Esophagus squamous epithelium (tissue), 5 donors: ENCODE data around the gene LEUTX. TPM values are rescaled to one million over a fixed set of nuclear protein-coding genes. Genes with fewer than 3 reads are reported as not detected.

ENCODE experiments used
- DNase-seq: peaks from one replicate; lab custom pipeline; 2025; lab: John Stamatoyannopoulos, UW
- H3K27ac ChIP-seq, 4 donors: fragments of 200-600 bp; sonication (generic); one replicate each; pipeline ENCODE4 v1.5.1; 2016 to 2019; ENCODE audit warnings: mild to moderate bottlenecking in 1 of 4
- H3K27me3 ChIP-seq, 4 donors: fragments of 200-600 bp; sonication (generic); 1 replicate in 3 of 4; 2 replicates in 1 of 4; pipeline versions ENCODE4 v1.5.1 to v1.6.0; 2017 to 2021; ENCODE audit warnings: antibody characterized with exemption in 1 of 4
- H3K36me3 ChIP-seq, 3 donors: fragments of 200-600 bp; sonication (generic); one replicate each; pipeline ENCODE4 v1.5.1; 2016 to 2019
- H3K4me1 ChIP-seq, 3 donors: fragments of 200-600 bp; sonication (generic); one replicate each; pipeline ENCODE4 v1.5.1; 2017 to 2019
- H3K4me3 ChIP-seq, 4 donors: fragments of 200-600 bp; sonication (generic); 1 replicate in 3 of 4; 2 replicates in 1 of 4; pipeline ENCODE4 v1.5.1; 2016 to 2019; ENCODE audit warnings: mild to moderate bottlenecking in 2 of 4, moderate library complexity in 1 of 4
- H3K9me3 ChIP-seq, 3 donors: fragments of 200-600 bp; sonication (generic); one replicate each; pipeline ENCODE4 v1.5.1; 2016 to 2019
- CTCF ChIP-seq, 6 experiments: fragments of 450-650 bp in 4 of 6; fragments of 200-600 bp in 2 of 6; sonication (generic) in 2 of 6; IDR thresholded peaks; one replicate each; pipeline ENCODE4 v1.5.1; 2016 to 2019; ENCODE audit warnings: antibody characterized with exemption in 6 of 6, mild to moderate bottlenecking in 4 of 6, moderate library complexity in 4 of 6
- POLR2A ChIP-seq, 4 donors: fragments of 450-650 bp; IDR thresholded peaks; one replicate each; pipeline ENCODE4 v1.6.1; 2017; ENCODE audit warnings: antibody characterized with exemption in 4 of 4, mild to moderate bottlenecking in 4 of 4, moderate library complexity in 3 of 4
- WGBS, 2 donors: methylation state at CpG; one replicate each; pipeline ENCODE4 v1.1.5; 2018; 5-methylcytosine and 5-hydroxymethylcytosine counted together
- intact Hi-C: fragments of 100-400 bp; cut with DNase I; formaldehyde crosslinking; loops from one replicate; pipeline ENCODE4 v1.15.0; 2022
- total RNA-seq, 4 donors: library from RNA; depleted of rRNA; stranded (reverse); fragments of >200 nt; gene quantifications; one replicate each; pipeline ENCODE4 v1.1.0, GENCODE V29; 2016
- donor health status: DM: yes; HTN: yes; CAD: no.

The LEUTX gene
- total RNA-seq, 4 donors from 2014 or later, result not detected

- H3K36me3 ChIP-seq, result no peaks in the 10 kb centered on the region
- no peaks in the 10 kb centered on the region for H3K9me3 ChIP-seq
- TF ChIP-seq POLR2A (IDR thresholded peaks at IDR 0.05), result no peak
- no peak for TF ChIP-seq CTCF (IDR thresholded peaks at IDR 0.05)
- H3K27me3 ChIP-seq, result peaks cover 0 to 14% (median 0%) of the 10 kb centered on the region in 4 donors
- no peak for DNase-seq
- no peaks in the 10 kb centered on the region for H3K4me1 ChIP-seq
- intact Hi-C loops, result no loop called here
- H3K27ac ChIP-seq, result no peak overlapping the region
- WGBS, 2 donors, result 48% methylated on average over 3 of the region's 3 CpGs
- H3K4me3 ChIP-seq, result no peak overlapping the region
Measured at GRCh38 chr19:39745643-39746042, 33.0 kb upstream of the LEUTX start.

- H3K36me3 ChIP-seq, result no peaks in the 10 kb centered on the region
- H3K9me3 ChIP-seq, result no peaks in the 10 kb centered on the region
- H3K27me3 ChIP-seq, result peaks cover 0 to 24% (median 0%) of the 10 kb centered on the region in 4 donors
- WGBS, 2 donors, result 39 to 56% methylated on average over 2 to 3 of the region's 4 CpGs
- intact Hi-C loops, result no loop called here
- DNase-seq, result no peak
- TF ChIP-seq POLR2A (IDR thresholded peaks at IDR 0.05) (no peak), CTCF (IDR thresholded peaks at IDR 0.05) (no peak)
- no peaks in the 10 kb centered on the region for H3K4me1 ChIP-seq
- no peak overlapping the region for H3K27ac ChIP-seq
- no peak overlapping the region for H3K4me3 ChIP-seq
Measured at GRCh38 chr19:39746836-39747529, 31.7 kb upstream of the LEUTX start.

- H3K4me1 ChIP-seq, result no peaks in the 10 kb centered on the region
- TF ChIP-seq POLR2A (IDR thresholded peaks at IDR 0.05) (no peak), CTCF (IDR thresholded peaks at IDR 0.05) (no peak)
- H3K27me3 ChIP-seq, result peaks cover 0 to 25% (median 0%) of the 10 kb centered on the region in 4 donors
- H3K9me3 ChIP-seq, result no peaks in the 10 kb centered on the region
- no peak overlapping the region for H3K27ac ChIP-seq
- WGBS, 2 donors, result 73 to 80% methylated on average over 5 of the region's 5 CpGs
- H3K4me3 ChIP-seq, result no peak overlapping the region
- H3K36me3 ChIP-seq, result no peaks in the 10 kb centered on the region
- intact Hi-C loops, result no loop called here
- DNase-seq, result no peak
Measured at GRCh38 chr19:39749981-39750380, 28.7 kb upstream of the LEUTX start.

- Histone ChIP-seq H3K27ac (no peak overlapping the region), H3K4me1 (no peaks in the 10 kb centered on the region), H3K36me3 (no peaks in the 10 kb centered on the region), H3K9me3 (no peaks in the 10 kb centered on the region), H3K27me3 (peaks cover 0 to 32% (median 0%) of the 10 kb centered on the region in 4 donors), H3K4me3 (no peak overlapping the region)
- no peak for DNase-seq
- intact Hi-C loops, result no loop called here
- no peak for TF ChIP-seq CTCF (IDR thresholded peaks at IDR 0.05)
- no peak for TF ChIP-seq POLR2A (IDR thresholded peaks at IDR 0.05)
Measured at GRCh38 chr19:39752390-39752789, 26.3 kb upstream of the LEUTX start.

- Histone ChIP-seq H3K4me3 (no peak overlapping the region), H3K27ac (no peak overlapping the region), H3K27me3 (peaks cover 0 to 36% (median 0%) of the 10 kb centered on the region in 4 donors), H3K9me3 (no peaks in the 10 kb centered on the region), H3K4me1 (no peaks in the 10 kb centered on the region), H3K36me3 (no peaks in the 10 kb centered on the region)
- DNase-seq, result no peak
- TF ChIP-seq POLR2A (IDR thresholded peaks at IDR 0.05) (no peak), CTCF (IDR thresholded peaks at IDR 0.05) (no peak)
- intact Hi-C loops, result no loop called here
Measured at GRCh38 chr19:39752795-39753194, 25.9 kb upstream of the LEUTX start.
